Activated CD4-positive, alpha-beta T cell treated with anti-CD3 and anti-CD28 coated beads for 4 hours (primary cell): ENCODE data around the gene CRTC2.

Experiments used
- DNase-seq, 2 donors: peaks; one replicate each; pipeline ENCODE4 v3.0.0-alpha.2; 2020

CRTC2 gene

DNA sequence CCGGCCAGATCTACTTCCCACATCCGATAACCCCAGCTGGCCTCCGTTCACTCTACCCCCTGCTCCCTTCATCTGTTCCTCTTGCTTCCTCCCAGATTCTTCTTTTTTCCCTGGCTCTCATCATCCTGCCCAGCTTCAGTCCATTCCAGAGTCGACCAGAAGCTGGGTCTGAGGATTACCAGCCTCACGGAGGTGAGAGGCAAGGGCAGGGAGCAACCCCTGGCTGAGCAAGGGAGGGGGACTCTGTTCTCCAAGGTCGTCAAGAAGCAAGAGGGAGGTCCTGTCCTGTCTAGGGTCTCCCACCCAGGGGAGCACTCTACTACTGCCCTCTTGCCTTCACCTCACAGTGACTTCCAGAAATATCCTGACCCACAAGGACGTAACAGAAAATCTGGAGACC is 15.1 kb upstream of the CRTC2 start:
- DNase-seq: no peak

DNA sequence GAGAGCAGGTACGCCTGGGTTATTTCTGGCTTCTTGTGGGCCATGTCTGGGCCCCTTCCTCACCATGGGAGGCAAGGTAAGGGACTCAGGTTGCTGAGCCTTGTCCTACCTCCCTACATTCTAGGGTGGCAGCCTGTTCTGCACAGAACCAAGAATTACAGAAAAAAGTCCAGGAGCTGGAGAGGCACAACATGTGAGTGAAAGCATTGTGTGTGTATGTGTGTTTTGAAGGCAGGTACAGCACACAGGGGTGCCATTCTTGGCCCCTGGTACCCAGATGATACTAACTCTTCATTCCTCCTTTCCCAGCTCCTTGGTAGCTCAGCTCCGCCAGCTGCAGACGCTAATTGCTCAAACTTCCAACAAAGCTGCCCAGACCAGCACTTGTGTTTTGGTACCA is 14.7 kb upstream of the CRTC2 start:
- DNase-seq: no peak

DNA sequence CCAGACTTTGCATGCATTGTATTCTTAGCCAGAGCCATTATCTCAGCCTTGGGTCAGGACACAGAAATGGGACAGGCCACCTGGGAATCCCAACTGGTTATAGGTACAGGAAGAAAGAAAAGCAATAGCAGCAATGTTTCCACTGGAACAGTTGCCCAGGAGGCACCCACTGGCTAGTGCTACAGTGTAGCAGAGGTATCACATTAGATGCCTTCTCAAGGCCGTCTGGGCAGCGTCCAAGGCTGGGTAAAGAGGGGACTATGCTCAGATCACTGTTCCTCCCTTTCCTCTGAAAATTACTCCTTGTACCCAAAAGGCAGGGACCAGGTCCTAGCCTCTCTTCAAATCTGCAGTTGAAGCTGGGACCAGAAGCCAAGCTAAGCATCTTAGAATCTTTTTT is 11.9 kb upstream of the CRTC2 start:
- no peak for DNase-seq

DNA sequence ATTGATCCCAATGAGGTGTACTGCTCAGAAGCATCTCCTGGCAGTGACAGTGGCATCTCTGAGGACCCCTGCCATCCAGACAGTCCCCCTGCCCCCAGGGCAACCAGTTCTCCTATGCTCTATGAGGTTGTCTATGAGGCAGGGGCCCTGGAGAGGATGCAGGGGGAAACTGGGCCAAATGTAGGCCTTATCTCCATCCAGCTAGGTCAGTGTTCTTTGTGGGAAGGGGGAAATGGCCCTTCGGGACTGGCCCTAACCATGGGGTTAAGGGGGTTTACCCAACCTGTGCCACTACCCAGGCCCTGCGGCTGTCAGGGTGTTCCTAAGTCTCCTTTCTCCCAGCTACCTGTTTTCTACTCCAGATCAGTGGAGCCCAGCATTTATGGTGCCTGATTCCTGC is 10.6 kb upstream of the CRTC2 start:
- DNase-seq: no peak

DNA sequence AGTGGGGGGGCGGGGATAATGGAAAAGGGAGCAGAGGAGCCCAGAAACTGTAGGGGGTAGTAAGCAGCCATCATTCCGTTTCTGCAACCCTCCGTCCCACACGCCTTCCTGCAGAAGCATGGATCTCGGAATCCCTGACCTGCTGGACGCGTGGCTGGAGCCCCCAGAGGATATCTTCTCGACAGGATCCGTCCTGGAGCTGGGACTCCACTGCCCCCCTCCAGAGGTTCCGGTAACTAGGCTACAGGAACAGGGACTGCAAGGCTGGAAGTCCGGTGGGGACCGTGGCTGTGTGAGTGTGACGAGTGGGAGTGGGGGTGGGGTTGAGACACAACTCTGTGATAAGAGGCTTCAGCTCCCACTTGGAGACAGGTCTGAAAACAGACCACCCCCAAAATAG is 10.0 kb upstream of the CRTC2 start:
- no peak for DNase-seq

DNA sequence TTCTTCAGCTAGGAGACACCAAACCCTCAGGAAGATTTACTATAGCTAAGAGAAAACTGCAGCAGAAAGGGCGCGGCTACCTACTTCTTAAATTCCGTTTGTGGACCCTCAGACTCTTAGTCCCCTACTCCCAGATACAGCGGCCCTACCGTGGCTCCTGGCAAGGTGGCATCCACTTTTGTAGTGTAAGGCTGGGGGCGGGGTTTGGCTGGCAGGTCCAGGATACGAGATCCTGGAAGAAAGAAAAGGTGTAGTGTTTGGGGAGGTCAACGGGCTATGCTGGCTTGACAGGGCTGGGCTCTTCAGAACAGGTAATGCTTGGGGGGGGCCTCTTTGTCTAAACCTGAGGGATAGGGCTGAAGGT is 9.6 kb upstream of the CRTC2 start:
- DNase-seq: no peak

DNA sequence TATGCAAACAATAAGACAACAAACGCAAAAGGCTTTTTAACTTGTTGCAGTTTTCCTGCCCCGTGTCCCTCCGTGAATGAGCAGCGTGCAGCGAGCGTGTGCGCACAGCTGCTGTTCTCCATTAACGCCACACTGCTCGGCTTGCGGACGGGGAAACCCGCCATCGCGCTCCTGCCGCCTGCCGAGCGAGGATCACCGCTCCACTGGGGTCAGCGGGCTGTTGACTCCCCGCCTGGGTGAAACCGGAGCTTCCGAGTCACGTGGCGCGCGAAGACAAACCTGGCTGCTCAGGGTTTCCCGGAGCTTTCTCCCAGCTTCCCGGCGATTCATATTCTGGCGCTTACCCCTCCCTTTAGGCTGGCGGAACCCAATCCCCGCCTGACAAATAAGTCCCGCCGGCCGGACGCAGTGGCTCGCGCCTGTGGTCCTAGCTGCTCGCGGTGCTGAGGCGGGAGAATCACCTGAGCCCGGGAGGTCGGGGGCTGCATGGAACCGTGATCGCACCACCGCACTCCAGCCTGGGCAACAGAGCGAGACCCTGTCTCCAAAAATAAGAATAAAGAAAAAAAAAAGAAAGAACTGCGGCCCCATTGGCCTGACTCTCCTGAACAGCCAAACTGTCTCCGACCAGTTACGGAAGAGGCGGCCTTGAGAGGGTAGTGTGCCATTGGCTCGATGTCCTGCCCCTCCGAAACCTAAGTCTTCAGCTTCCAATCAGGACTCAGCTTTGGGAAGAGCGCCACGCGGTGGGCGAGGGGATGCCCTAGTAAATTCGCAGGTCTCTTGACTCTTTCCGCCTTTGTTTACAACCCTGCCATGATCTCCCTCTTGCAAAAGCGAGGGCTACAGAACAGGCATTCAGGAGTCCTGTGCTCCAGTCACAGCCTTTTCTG is 8.9 kb upstream of the CRTC2 start, which contains the start of gene CREB3L4:
Gene CREB3L4 (plus strand): TSS at position 796 of the 893 bp plus-strand sequence. CDS start 624 bp downstream, outside the sequence.
- peak; percentile 76 to 78 for DNase-seq

DNA sequence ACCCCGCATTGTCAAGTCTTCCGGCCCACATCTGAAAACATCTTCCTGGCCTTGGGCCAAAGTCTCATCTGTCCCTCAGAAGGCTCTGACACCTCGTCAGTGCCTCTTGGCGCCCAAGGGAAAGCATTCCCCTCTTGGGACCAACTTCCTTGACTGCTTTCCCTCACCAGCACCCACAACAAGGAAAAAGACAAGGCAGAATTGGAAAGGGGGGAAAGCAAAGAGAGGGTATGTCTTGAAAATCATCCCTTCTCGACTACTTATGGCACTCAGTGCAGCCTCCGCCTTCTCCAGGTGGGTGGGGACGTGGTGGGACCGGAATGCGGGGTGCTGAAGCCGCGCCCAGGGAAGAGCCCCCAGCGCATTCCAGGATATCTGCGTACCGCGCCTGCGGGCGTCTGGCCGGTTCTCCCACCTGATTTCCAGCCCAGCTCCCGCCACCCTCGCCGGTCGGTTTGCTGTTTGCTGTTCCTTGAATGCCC is 5.5 kb upstream of the CRTC2 start:
- DNase-seq: no peak

DNA sequence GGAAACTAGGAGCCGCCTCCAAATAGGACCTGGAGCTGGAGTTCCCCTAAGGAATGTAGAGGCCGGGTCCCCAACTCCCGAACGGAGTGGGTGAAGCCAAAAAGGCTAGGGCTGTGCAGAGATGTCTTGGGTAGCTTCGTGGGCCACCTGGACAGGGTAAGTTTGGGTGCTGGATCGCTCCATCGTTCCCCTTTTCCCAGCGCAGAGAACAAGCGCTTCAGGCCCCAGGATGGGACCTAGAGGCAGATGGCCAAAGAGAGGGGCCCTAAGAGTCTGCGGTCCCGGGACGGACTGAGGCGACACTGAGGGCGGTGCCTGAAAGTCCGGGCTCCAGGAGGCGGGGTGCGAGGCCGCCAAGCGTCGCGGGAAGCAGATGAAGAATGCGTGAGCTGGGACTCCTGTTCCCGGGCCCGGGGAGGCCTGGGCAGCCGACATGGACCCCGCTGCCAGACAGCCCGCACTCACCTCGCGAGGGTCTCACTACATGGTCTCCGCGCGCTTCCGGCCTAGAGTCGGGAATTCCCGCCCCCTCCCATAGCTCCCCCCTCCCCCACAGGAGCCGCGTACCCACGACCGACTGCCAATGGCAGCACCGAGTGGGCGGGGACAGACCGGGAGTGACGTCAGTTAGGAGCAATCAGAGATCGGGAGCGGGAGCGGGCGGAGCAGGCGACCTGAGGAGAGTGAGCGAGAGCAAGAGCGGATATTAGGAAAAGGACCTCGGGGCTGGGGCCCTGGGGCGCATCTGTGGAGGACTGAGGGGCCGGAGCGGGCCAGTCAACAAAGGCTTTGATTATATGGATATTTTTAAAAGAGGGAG is 4.8 kb upstream of the CRTC2 start, which contains the start of gene SLC39A1:
Gene SLC39A1 (minus strand): TSS at position 508 of the 820 bp plus-strand sequence. CDS start 822 bp downstream, outside the sequence.
- DNase-seq: peak; percentile 96 to 98

DNA sequence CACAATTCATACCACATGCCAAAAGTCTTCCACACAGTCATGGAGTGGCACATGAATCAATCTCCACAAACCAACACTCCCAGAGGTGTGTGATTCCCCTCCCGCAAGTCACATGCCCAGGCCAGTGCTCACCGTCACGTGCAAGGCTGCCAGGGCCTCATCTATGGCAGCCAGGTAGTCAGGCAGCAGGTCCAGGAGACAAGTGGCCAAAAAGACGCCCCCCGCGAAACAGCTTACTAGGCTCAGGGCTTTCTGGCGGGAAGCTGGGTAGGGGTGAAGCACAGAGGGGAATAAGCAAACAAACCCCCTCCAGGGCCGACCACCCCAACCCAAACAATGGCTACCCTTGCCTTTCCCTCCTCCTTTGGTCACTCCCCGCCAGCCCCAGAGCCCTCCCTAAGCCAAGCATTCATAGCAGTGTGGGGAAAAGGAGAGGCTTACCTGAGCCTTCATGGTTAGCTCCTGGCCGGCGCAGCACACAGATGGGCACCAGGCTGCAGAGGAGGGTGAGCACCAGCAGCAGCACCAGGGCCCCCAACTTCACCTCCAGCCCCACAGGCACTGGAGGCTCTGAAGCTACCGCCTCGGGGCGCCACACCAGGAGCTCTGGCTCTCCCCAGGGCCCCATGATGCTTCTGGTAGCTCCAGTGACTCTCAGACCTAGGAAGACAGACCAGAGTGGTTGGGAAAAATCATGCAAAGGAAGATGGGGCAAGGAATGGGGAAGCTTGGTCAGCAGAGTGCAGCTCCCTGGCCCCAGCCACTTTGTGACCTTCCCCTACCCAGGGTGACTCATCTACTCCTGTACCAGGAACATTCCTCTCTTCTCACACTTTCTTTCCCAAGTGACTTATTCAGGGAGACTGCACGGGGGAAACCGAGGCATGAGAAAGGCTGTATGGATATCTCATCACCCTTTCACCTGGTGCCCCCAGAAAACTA is 3.9 kb upstream of the CRTC2 start:
- DNase-seq: no peak

DNA sequence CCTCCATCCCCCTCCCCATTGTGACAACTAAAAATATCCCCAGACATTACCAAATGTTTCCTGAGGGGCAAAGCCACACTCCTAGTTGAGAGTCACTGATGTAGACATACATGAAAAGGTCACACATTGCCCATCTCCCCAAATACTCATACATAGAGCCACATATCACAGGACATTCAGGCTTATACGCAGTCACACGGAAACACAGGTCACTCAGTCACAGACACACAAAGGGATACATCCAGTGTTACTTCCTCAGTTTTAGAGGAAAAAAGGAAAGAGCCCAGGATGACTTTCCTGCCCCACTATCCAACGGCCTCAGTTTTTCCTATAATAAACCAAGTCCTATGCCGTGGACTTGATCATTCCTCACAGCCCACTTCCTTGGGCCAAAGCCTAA is 3.0 kb upstream of the CRTC2 start:
- DNase-seq: no peak

DNA sequence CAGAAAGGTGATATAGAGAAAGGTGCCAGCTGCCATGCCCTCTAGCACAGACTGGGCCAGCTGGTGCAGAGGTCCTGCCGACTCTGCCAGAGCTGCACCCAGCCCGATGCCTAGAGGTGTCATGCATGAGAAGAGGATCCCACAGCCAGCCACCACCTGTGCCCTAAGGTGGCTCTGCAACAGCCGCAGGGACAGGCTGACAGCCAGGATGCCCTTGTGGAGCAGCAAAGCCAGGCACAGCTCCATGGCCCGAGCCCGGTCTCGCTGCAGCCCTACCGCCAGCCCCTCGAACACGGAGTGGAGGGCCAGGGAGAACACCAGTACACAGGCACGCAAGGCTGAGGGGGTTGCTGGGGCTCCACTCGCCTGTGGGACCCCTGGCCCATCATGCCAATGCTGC is 1.8 kb upstream of the CRTC2 start:
- DNase-seq: no peak

DNA sequence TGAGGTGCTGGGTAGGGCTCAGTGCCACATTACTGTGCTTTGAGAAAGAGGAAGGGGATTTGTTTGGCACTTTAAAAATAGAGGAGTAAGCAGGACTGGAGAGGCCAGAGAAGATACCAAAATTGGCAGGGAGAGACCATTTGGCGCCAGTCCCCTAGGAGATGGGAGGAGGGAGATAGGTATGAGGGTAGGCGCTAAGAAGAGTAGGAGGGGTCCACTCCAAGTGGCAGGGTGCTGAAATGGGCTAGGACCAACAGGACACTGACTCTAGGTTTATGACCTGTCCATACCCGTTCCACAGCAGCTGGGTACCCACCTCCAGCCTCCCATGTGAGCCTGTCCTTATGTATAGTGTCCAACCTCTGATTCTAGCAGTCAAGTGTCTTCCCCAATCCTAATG is 1.0 kb upstream of the CRTC2 start:
- DNase-seq: no peak

DNA sequence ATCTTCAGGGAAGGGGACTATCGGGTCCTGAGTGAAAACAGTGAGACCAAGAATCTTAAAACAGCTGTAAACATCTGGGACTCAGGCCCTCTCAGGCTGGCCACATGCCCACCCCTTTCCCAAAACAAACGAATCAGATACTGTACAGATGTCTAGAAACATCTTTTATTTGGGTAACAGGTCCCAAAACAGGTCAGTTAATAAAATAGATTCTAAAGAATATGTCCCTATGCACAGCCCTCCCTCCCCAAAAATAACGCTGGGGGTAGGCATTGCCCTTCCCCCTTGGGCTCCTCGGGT is 499 bp upstream of the CRTC2 start:
- no peak for DNase-seq

DNA sequence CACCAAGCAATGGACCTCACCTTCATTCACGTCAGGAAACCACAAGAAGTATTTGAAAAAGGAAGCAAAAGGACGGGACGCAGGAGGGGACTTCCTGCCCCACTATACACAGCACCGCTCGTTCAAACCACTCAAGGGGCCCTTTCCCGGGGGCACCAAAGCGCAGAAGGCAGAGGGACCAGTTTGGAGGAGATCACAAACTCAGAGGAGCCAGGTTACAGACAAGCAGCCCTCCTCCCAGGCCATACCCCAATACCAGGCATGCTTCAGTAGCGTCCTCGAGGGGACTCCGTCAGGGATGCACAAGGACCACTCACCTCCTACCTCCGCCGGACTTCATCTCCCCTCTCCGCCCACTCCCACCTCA is 685 bp downstream of the CRTC2 start:
- DNase-seq: peak in 1 of 2 donors; percentile 34

DNA sequence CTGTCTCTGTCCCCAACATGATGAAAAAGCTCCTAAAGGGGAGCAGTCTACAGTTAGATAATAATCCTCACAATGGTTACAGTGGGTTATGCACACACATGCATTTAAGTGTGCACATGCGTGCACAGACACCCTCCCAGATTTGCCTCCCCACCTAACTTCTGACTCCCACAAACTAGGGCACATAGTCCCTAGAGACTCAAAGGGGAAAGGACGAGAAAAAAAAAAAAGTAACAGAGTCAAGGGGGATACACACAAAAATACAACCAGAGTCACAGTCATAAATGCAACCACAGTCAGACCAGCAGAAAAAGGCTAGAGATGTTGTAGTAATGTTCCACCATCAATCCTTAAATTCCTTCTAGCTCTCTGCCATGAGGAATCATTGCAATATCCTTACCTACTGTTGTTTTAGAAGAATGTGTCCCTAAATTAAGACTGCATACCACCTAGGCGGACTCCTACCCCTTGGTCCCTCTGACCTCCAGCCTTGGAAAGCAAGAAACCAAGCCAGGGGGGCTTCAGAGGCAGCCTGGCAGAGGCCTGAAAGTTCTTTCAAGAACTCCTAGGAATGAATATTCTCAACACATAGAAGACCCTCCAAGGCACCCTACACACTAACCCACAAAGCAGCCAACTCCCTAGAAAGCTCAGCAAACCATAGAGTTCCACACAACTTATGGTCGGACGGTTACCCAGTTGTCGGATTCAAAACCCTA is 1.3 kb downstream of the CRTC2 start:
- no peak for DNase-seq

DNA sequence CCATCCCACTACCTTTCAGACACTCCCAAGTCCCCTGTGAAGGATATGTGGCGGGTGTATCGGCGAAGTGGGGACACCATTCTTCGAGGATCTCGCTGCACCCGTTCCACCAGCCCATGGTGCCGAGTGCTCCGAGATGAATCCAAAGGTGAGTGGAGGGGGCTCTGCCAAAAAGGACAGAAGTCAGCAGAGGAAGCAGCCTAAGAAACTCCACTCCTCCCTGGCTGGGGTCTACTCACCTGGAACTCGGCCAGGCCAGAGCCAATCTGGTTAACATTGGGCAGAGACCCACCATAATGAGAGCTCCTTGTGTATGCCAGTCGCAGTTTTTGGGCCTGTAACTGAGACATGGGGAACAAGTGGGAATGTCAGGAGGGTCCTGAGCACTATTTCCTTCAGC is 3.6 kb downstream of the CRTC2 start:
- no peak for DNase-seq

DNA sequence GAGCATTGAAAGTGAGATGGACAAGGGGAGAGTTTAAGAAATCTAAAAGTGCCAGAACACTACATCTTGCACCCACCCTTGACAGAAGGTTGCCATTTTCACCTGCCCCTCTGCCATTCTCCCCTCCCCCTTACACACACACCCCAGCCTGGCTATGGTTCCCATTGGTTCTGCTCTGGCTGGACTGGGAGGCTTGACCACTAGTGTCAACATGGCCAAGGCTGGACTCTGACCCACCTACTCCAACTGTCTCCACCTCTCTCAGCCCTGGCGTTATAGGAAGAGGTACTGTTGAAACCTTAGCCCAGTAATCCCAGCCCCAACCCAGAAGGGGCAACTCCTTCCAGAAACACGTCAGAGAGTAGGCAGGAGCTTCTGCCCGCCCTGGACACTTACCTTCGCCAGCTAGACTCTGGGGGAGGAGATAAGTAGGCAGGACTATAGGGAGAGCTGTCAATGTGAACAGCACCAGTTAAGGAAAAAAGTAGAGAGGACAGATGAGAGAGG is 4.5 kb downstream of the CRTC2 start:
- no peak for DNase-seq

DNA sequence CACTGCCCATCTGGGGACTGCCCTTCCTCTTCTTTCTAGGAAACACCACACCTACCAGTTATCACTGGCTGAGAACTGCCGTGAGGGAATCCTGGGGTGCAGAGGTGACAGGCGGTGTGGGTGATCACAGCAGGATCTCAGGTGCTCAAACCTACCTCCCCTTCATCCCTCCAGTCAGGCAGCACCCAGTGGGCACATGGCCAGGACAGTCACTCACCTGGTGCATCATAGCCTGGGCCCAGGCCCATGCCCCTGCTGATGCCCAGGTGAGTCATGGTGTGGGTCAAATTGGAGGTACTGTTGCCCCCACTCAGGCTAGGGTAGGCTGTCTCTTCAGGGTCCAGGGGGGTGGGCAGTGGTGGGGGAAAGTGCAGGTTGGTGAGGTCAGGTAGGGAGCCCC is 6.6 kb downstream of the CRTC2 start:
- DNase-seq: no peak

DNA sequence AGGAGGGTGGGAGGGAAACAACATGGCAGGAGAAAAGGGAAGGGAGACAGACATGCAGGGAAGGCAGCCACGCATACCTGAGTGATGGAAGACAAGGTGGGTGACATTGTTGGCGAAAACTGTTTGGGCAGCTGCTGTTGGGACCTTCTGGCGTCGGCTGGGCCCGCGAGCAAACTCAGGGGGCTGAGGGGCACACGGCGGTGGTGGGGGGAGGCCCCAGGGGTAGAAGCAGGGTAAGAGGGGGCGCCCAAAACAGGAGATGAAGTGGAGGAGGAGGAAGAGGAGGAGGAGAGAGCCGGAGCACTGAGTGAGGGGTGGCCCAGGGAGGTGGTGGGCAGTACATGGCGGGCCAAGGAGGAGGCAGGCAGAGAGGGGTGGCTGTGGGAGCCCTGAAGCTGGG is 7.2 kb downstream of the CRTC2 start:
- DNase-seq: no peak

DNA sequence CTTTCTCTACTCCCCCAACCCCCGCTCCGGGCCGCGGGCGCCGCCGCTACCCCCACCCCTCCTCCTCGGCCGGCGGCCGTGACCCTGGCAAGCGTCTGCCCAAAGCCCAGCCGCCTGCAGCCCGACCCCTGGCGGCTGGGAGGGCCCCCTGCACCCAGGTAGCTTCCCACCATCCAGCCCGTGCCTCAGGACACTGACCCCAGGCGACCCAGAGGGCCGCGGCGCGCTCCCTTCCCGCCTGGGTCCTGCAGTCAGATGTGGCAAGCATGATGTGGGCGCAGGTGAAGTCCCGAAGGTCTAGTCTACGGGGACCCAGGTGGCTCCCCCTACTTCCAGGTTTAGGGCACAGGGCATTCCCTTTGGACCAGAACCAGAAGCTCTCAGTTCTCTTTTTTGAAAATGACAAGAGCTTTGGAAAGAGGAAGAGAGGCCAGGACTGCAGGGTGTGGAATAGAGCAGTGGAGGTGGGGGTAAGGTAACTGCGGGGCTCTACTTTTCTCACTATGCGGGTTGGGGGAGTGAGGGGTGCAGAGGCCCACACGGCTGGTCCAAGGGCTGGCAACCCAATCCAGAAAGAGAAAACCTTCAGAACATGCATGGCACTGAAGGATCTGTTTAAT is 11.7 kb downstream of the CRTC2 start, which contains the start of gene DENND4B:
Gene DENND4B (minus strand): TSS at position 97 of the 620 bp plus-strand sequence. CDS start 2,344 bp downstream, outside the sequence.
- DNase-seq: peak; percentile 69 to 78
